Mesenteric fat pad (tissue), 1 donor: ENCODE results near the gene KIF12. TPM values are rescaled to one million over a fixed set of nuclear protein-coding genes. Genes with fewer than 3 reads are reported as not detected.
A peak's percentile ranks its signal among the peaks of the same experiment; 100 is the strongest.

Experiments used
- DNase-seq: peaks from one replicate; pipeline ENCODE4 v3.0.0-alpha.2; 2020; ENCODE audit warnings: low spot score
- total RNA-seq: library from RNA; stranded (reverse); fragmentation: NEBNext Ultra II Directional; extraction: Animal tissue kit (Norgen Biotek cat#: 25700); gene quantifications from one replicate; pipeline ENCODE4 v1.2.1, GENCODE V29; 2021
- donor health status: DM: yes; HTN: yes; CAD: no.

The KIF12 gene
- total RNA-seq, 1 donor from 2014 or later, result 0.84 TPM

DNA sequence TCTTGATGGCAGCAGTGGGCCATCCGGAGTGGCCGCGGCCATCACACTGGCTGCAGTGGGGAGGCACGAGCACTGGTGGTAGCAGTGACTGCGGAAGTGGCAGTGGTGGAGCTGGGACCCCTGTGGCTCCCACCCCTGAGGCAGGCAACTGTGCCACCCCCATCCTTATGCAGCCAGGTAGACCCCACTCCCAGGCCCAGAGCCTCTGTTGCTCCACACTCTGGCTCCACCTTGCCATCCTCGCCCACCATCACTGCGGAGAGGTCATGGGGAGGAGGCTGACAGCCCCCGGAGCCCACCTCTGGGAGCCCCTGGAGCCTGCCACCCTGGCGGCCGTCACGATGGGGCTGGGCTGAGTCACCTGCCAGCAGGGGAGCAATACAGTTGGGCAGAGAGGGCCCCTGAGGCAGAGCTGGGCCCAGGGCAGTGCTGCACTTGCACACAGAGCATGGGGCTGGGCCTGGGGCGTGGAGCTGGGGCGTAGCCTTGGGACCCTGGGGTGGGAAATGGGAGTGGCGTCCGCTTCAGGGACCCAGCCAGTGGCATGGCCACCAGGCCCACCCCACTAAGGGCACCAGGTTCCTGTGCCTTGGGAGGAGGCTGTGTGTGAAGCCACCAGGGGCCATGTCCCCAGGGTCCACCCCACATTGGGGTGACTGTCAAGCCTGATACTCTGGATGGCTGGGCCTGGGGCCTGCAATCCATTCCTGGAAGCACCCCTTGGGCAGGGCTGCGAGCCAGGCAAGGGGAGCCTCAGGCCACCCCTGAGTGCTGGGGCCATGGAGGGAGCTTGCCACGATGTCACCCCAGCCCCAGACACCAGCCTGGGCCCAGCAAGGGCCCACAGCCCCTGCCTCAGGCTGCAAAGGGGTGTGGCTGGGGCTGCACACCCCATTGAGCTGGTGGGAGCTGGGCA lies 28.6 kb downstream of the KIF12 start:
- DNase-seq, result peak; percentile 77

DNA sequence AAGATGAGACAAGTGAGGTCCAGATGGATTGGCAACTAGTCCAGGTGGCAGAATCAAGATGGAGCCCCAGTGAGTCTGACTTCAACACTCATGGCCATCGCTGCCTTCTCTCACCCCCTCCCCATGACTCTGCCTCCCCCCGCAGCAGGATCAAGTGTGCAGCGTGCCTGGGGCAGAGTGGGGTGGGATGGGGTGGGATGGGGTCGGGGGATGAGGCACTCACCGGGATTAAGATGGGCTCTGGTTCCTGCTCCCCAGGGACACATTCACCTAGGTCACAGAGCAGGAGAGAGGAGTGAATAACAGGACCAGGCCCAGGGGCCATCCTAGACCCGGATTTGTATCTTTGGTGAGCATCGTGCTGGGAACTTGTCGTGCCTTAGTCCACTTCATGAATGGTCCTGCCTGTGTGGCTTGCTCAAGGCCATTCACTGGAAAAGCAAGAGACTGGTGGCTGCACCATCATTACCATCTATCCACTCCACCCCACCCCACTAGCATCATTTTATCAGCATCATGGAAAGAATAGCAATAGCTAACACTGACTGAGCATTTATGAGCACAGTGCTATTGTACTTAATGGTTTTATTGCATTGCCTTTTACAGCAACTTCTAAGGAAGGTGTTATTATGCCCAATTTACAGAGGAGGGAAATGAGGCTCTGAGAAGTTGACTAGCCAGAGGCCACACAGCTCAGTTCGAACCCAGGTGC lies 29.5 kb downstream of the KIF12 start:
- peak; percentile 59 for DNase-seq

GRCh38 chr9:114065304-114065703 lies 33.8 kb downstream of the KIF12 start:
- peak; percentile 55 for DNase-seq

GRCh38 chr9:114061830-114062474 lies 37.1 kb downstream of the KIF12 start:
- peak; percentile 71 for DNase-seq

DNA sequence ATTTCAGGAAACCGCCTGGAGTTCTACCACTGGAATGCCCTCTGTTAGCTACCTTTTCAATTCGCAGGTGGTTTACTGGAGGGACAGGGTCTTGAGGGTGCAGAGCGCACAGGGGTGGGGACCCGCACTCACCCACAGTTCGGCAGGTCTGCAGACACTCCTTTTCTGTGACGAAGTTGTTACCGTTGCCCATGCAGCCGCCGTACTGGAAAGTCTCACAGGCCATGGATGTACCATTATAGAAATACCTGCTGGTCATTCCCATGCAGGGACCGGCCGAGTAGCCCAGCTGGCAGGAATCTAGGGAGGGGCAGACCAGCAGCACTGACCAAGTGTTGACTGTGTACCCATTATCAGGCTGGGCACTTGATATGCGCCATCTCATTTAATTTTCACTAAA lies 37.8 kb downstream of the KIF12 start:
- DNase-seq, result peak; percentile 88

DNA sequence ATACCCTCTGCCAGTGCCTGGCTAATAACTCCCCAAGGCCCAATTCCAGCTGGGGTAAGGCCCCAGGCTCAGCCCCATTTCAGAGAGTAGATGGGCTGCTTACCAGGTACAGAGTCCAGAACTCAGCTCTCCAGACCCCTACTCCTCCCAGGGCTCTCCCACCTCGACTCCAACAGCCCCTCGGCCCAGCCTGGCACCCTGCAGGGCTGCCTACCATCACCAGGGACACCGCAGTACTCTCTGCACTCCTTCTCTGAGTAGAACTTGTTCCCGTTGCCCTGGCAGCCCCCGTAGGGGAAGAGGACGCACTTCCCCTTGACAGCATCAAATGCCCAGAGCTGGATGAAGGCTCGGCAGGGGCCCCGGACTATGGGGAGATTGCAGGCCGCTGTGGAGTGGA lies 38.4 kb downstream of the KIF12 start:
- peak; percentile 55 for DNase-seq

DNA sequence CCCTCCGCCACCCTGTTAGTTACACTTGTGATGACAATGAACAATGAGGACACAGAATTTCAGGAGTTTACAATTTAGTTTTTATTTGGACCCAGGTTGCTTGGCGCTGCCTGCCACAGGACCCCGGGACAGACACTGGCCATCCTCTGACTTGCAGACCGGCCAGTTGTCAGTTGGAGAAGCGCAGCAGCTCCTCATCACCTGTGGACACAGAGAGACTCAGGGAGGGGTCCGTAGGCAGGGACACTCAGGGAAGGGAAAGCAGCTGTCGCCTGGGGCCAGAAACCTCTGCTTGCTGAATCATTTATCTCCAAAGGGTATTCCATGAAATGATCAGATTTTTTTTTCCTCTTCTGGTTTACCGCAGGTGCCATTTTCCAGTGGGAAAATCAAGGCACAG lies 39.0 kb downstream of the KIF12 start:
- peak; percentile 39 for DNase-seq

- DNase-seq, result peak; percentile 87
Observed at GRCh38 chr9:114059047-114059803, 39.9 kb downstream of the KIF12 start.

GRCh38 chr9:114058688-114059046 lies 40.4 kb downstream of the KIF12 start:
- DNase-seq, result peak; percentile 84

DNA sequence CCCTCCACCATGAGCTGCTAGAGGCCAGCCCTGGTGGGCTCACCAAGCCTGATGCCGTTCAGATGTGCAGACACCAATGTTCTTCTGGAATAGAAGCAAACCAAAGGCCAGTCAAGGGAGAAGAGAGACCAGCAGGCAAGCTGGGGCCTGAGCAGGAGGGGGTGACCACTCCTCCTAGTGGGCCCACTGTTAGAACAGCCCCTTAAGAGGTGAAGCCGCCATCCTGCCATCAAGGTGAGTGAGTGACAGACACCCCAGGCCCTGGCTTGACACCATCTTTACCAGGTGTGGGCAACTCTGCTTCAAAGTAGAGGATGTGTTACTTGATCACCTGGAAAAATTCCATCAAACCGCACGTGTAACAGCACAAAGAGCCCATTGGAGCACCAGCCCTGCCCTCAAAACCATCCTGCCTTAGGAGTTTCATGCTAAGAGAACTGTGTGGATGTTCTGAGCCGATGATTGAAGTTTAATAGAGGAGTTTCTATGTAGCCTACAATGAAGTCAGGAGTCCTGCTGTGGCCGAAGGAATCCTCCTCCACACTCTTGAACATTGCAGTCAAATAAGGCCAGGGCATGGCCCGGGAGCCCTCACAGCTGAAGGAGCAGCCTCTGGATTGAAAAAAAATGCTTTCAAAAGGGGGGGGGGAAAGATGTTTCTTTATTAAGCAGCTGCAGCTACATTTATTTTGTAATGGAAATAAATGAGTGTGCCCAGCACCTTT lies 41.8 kb downstream of the KIF12 start:
- DNase-seq, result peak; percentile 68

DNA sequence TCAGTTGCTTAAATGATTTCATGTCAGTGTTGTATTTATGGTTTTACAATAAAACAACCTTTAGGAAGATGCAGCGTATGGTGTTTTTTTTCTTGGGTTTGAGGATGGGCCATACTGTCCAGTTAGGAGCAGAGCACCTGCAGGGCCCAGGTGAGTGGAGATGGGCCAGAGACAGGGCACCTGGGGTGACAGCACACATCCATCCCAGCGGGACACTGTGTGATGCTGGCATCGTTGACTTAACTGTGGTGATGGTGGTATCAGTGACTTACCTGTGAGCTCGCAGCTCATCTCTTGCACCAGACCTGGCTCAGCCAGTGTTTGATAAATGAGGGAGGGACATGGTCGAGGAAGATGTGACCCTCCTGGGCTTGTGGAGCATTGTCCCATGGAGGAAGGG lies 42.6 kb downstream of the KIF12 start:
- DNase-seq, result peak; percentile 45

- peak; percentile 0 for DNase-seq
Observed at GRCh38 chr9:114055894-114056293, 43.2 kb downstream of the KIF12 start.

GRCh38 chr9:114055061-114055460 lies 44.0 kb downstream of the KIF12 start:
- DNase-seq, result peak; percentile 85

- peak; percentile 59 for DNase-seq
Observed at GRCh38 chr9:114054191-114054690, 44.9 kb downstream of the KIF12 start.

DNA sequence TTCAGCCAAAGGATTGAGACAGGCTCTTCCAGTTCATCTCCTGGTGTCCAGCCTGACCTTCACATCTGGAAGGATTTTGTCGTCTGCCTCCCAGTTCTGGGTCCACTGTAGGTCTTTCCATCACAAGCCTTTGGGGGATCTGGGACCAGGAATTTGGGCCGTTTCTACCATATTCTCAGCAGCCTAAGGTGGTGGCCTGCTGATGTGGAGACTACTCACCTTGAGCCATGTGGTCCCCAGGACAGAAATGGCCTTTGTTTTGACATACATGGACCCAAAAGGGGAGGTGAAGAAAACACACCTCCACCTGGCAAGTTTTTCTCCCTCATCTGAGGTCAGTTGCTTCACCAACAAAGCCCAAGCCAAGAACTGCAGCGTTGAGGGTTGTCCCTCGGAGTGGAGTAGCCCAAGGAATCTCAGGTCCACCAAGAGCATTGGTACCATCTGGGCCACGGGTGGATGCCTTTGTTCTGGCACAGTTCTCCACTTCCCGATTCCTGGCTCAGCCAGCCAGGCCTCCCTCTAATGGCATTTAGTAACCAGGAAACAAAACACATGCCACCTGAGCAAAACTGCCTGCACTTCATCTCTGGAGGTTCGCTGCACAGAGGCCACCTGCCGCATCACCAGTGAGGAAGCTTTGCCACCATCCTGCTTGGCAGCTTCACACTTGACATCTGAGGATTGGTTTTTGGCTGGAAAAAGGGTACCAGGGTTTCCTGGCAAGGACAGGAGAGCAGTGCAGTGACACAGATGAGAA lies 45.7 kb downstream of the KIF12 start:
- peak; percentile 67 for DNase-seq

- peak; percentile 59 for DNase-seq
Observed at GRCh38 chr9:114051706-114052105, 47.4 kb downstream of the KIF12 start.

GRCh38 chr9:114051281-114051680 lies 47.8 kb downstream of the KIF12 start:
- peak; percentile 84 for DNase-seq

- peak; percentile 33 for DNase-seq
Observed at GRCh38 chr9:114050646-114051045, 48.4 kb downstream of the KIF12 start.

- DNase-seq, result peak; percentile 60
Observed at GRCh38 chr9:114050226-114050568, 48.9 kb downstream of the KIF12 start.
